Activated CD8-positive, alpha-beta memory T cell treated with anti-CD3 and anti-CD28 coated beads for 36 hours (primary cell): Measurements from ENCODE around the gene TIMP2. TPM values are rescaled to one million over a fixed set of nuclear protein-coding genes. Genes with fewer than 3 reads are reported as not detected.

ENCODE experiments used
- CTCF ChIA-PET: fragments of 350-600 bp; sonication (Branson Sonifier 250); formaldehyde crosslinking; loops from one replicate; lab custom pipeline; 2021; ENCODE audit warnings: antibody characterized with exemption; lab: Charles Lee
- POLR2A ChIA-PET: fragments of 350-600 bp; sonication (Branson Sonifier 250); formaldehyde crosslinking; loops from one replicate; lab custom pipeline; 2021; ENCODE audit warnings: antibody characterized with exemption; lab: Charles Lee
- total RNA-seq, 2 experiments: library from RNA; stranded (reverse); gene quantifications; one replicate each; pipeline ENCODE4 v1.2.3, GENCODE V29; 2021

The TIMP2 gene
- total RNA-seq, 2 experiments from 2014 or later: 0.42 to 0.55 TPM

GRCh38 chr17:78937561-78937960, 12.4 kb upstream of the TIMP2 start:
- CTCF ChIA-PET: no interaction called here
- POLR2A ChIA-PET: no interaction called here

GRCh38 chr17:78935419-78936323, 10.5 kb upstream of the TIMP2 start:
- ChIA-PET POLR2A (no interaction called here), CTCF (no interaction called here)

- ChIA-PET CTCF (interaction anchor here (0.9 to 1.0 kb wide), 2 partner anchors 9 to 37 kb away, joined by 3 to 4 read pairs; no protein-coding TSS in a partner anchor), POLR2A (interaction anchor here (1.0 kb wide), 1 partner anchor 17 kb away, joined by 3 read pairs; no protein-coding TSS in a partner anchor)
These were observed 9.7 kb upstream of the TIMP2 start for GRCh38 chr17:78934681-78935418.

GRCh38 chr17:78933959-78934568, 8.9 kb upstream of the TIMP2 start:
- CTCF ChIA-PET: interaction anchor here (0.9 to 1.0 kb wide), 2 partner anchors 10 to 38 kb away, joined by 3 to 4 read pairs; no protein-coding TSS in a partner anchor
- POLR2A ChIA-PET: interaction anchor here (0.6 to 1.0 kb wide), 2 partner anchors 18 to 68 kb away, joined by 3 read pairs; no protein-coding TSS in a partner anchor

GRCh38 chr17:78933025-78933958, 8.1 kb upstream of the TIMP2 start:
- CTCF ChIA-PET: no interaction called here
- POLR2A ChIA-PET: interaction anchor here (0.6 to 1.0 kb wide), 2 partner anchors 18 to 68 kb away, joined by 3 read pairs; no protein-coding TSS in a partner anchor

- CTCF ChIA-PET: no interaction called here
- POLR2A ChIA-PET: no interaction called here
These were observed 5.0 kb upstream of the TIMP2 start for GRCh38 chr17:78929908-78930775.

- POLR2A ChIA-PET: no interaction called here
- CTCF ChIA-PET: interaction anchor here (0.7 to 1.0 kb wide), 2 partner anchors 60 to 688 kb away, joined by 3 to 4 read pairs; no protein-coding TSS in a partner anchor
These were observed 722 bp upstream of the TIMP2 start for GRCh38 chr17:78925662-78926555.

- POLR2A ChIA-PET: no interaction called here
- CTCF ChIA-PET: interaction anchor here (1.0 kb wide), 1 partner anchor 59 kb away, joined by 3 read pairs; no protein-coding TSS in a partner anchor
These were observed 571 bp downstream of the TIMP2 start for GRCh38 chr17:78924481-78925151.

GRCh38 chr17:78923660-78924453, 1.3 kb downstream of the TIMP2 start:
- POLR2A ChIA-PET: no interaction called here
- CTCF ChIA-PET: interaction anchor here (1.1 kb wide), 1 partner anchor 58 kb away, joined by 6 read pairs; no protein-coding TSS in a partner anchor

GRCh38 chr17:78922816-78923498, 2.2 kb downstream of the TIMP2 start:
- CTCF ChIA-PET: interaction anchor here (0.5 to 1.1 kb wide), 2 partner anchors 48 to 57 kb away, joined by 3 to 6 read pairs; no protein-coding TSS in a partner anchor
- POLR2A ChIA-PET: no interaction called here

GRCh38 chr17:78921437-78921971, 3.7 kb downstream of the TIMP2 start:
- POLR2A ChIA-PET: no interaction called here
- CTCF ChIA-PET: interaction anchor here (1.3 kb wide), 1 partner anchor 50 kb away, joined by 3 read pairs; no protein-coding TSS in a partner anchor

- CTCF ChIA-PET: interaction anchor here (1.3 kb wide), 1 partner anchor 51 kb away, joined by 3 read pairs; no protein-coding TSS in a partner anchor
- POLR2A ChIA-PET: no interaction called here
These were observed 4.7 kb downstream of the TIMP2 start for GRCh38 chr17:78920528-78920927.

GRCh38 chr17:78919861-78920450, 5.2 kb downstream of the TIMP2 start:
- ChIA-PET POLR2A (no interaction called here), CTCF (interaction anchor here (1.3 kb wide), 1 partner anchor 52 kb away, joined by 3 read pairs; no protein-coding TSS in a partner anchor)

GRCh38 chr17:78918979-78919378, 6.2 kb downstream of the TIMP2 start:
- ChIA-PET CTCF (no interaction called here), POLR2A (no interaction called here)
